Uterus (tissue), 2 donors: Measurements from ENCODE around the gene ARHGAP44.

ENCODE experiments used
- POLR2A ChIP-seq, 2 donors: fragments of 450-650 bp; IDR thresholded peaks; one replicate each; pipeline ENCODE4 v1.6.1; 2016; ENCODE audit warnings: antibody characterized with exemption in 2 of 2, mild to moderate bottlenecking in 1 of 2, moderate library complexity in 1 of 2
- TF ChIP-seq, protein P1 (sequence below), 4 experiments: fragments of 200-600 bp in 2 of 4; fragments of 450-650 bp in 2 of 4; sonication (generic) in 2 of 4; IDR thresholded peaks; one replicate each; pipeline ENCODE4 v1.5.1; 2016 to 2019; ENCODE audit warnings: antibody characterized with exemption in 4 of 4, mild to moderate bottlenecking in 2 of 4, moderate library complexity in 1 of 4

GRCh38 chr17:12924614-12925013, 135.3 kb downstream of the ARHGAP44 start:
- TF ChIP-seq, protein P1, sequence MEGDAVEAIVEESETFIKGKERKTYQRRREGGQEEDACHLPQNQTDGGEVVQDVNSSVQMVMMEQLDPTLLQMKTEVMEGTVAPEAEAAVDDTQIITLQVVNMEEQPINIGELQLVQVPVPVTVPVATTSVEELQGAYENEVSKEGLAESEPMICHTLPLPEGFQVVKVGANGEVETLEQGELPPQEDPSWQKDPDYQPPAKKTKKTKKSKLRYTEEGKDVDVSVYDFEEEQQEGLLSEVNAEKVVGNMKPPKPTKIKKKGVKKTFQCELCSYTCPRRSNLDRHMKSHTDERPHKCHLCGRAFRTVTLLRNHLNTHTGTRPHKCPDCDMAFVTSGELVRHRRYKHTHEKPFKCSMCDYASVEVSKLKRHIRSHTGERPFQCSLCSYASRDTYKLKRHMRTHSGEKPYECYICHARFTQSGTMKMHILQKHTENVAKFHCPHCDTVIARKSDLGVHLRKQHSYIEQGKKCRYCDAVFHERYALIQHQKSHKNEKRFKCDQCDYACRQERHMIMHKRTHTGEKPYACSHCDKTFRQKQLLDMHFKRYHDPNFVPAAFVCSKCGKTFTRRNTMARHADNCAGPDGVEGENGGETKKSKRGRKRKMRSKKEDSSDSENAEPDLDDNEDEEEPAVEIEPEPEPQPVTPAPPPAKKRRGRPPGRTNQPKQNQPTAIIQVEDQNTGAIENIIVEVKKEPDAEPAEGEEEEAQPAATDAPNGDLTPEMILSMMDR (IDR thresholded peaks at IDR 0.05), result no peak
- no peak for TF ChIP-seq POLR2A (IDR thresholded peaks at IDR 0.05)
